ENCODE data around the gene TMEM52.

TMEM52 gene

GRCh38 chr1:1918901-1919303 is at the start of gene TMEM52:
TMEM52 (minus strand) TSS chr1:1919279; CDS start chr1:1919265, 14 bp downstream.
- no peak for DNase-seq

- DNase-seq, result no peak
These were observed 48.8 kb upstream of the TMEM52 start for GRCh38 chr1:1967879-1968278.

GRCh38 chr1:1967151-1967550 is 48.1 kb upstream of the TMEM52 start:
- DNase-seq, result no peak

- DNase-seq, result no peak
These were observed 47.1 kb upstream of the TMEM52 start for GRCh38 chr1:1966071-1966740.

GRCh38 chr1:1965546-1965945 is 46.5 kb upstream of the TMEM52 start:
- DNase-seq, result no peak

GRCh38 chr1:1964811-1965210 is 45.7 kb upstream of the TMEM52 start:
- DNase-seq, result no peak

- DNase-seq, result no peak
These were observed 44.5 kb upstream of the TMEM52 start for GRCh38 chr1:1963570-1963969.

GRCh38 chr1:1962752-1963151 is 43.7 kb upstream of the TMEM52 start:
- DNase-seq, result no peak

- no peak for DNase-seq
These were observed 41.6 kb upstream of the TMEM52 start for GRCh38 chr1:1960480-1961196.

- no peak for DNase-seq
These were observed 40.9 kb upstream of the TMEM52 start for GRCh38 chr1:1959840-1960479.

- DNase-seq, result no peak
These were observed 40.4 kb upstream of the TMEM52 start for GRCh38 chr1:1959459-1959839.

- no peak for DNase-seq
These were observed 39.0 kb upstream of the TMEM52 start for GRCh38 chr1:1958071-1958541.

GRCh38 chr1:1957533-1957961 is 38.5 kb upstream of the TMEM52 start:
- no peak for DNase-seq

- no peak for DNase-seq
These were observed 37.8 kb upstream of the TMEM52 start for GRCh38 chr1:1956586-1957532.

GRCh38 chr1:1956101-1956500 is 37.0 kb upstream of the TMEM52 start:
- DNase-seq, result no peak

GRCh38 chr1:1955621-1956094 is 36.6 kb upstream of the TMEM52 start:
- DNase-seq, result no peak

GRCh38 chr1:1954831-1955441 is 35.9 kb upstream of the TMEM52 start:
- DNase-seq, result no peak

GRCh38 chr1:1954015-1954414 is 34.9 kb upstream of the TMEM52 start:
- DNase-seq, result no peak

GRCh38 chr1:1950940-1951339 is 31.9 kb upstream of the TMEM52 start:
- DNase-seq, result no peak

GRCh38 chr1:1948783-1949182 is 29.7 kb upstream of the TMEM52 start:
- DNase-seq, result no peak

GRCh38 chr1:1947493-1947892 is 28.4 kb upstream of the TMEM52 start:
- no peak for DNase-seq

GRCh38 chr1:1946540-1946939 is 27.5 kb upstream of the TMEM52 start:
- no peak for DNase-seq

Data from KG1 (cell line).